Left kidney (tissue), 2 donors: ENCODE results near the gene EIF1B. TPM values are rescaled to one million over a fixed set of nuclear protein-coding genes. Genes with fewer than 3 reads are reported as not detected.

Source experiments
- DNase-seq: peaks from one replicate; pipeline ENCODE4 v3.0.0-alpha.2; 2013
- polyA plus RNA-seq: library from polyadenylated mRNA; unstranded; fragments of 120-200 nt; gene quantifications from one replicate; pipeline ENCODE4 v1.2.1, GENCODE V29; 2013; ENCODE audit not compliant: insufficient read length

EIF1B gene
- polyA plus RNA-seq, 1 donor: 124 TPM

GRCh38 chr3:40339871-40340270, 30.4 kb downstream of the EIF1B start:
- no peak for DNase-seq

- DNase-seq: no peak
These were observed 31.1 kb downstream of the EIF1B start for GRCh38 chr3:40340541-40341170.

GRCh38 chr3:40341671-40342070, 32.2 kb downstream of the EIF1B start:
- DNase-seq: no peak

GRCh38 chr3:40350529-40350928, 41.0 kb downstream of the EIF1B start:
- no peak for DNase-seq

GRCh38 chr3:40355410-40355809, 45.9 kb downstream of the EIF1B start:
- no peak for DNase-seq

- no peak for DNase-seq
These were observed 48.9 kb downstream of the EIF1B start for GRCh38 chr3:40358454-40358853.

Other genes with a start within 250 kb of the EIF1B start
- 2.9 TPM for gene ENTPD3, start 77.5 kb downstream of the EIF1B start, polyA plus RNA-seq
- 1,491 TPM for gene RPL14, start 147.6 kb downstream of the EIF1B start, polyA plus RNA-seq
- 7.8 TPM for gene ZNF619, start 167.4 kb downstream of the EIF1B start, polyA plus RNA-seq
- 13.0 TPM for gene ZNF620, start 196.3 kb downstream of the EIF1B start, polyA plus RNA-seq
- 38.0 TPM for gene ZNF621, start 215.3 kb downstream of the EIF1B start, polyA plus RNA-seq